ENCODE data around the gene SELENOH.

DNA sequence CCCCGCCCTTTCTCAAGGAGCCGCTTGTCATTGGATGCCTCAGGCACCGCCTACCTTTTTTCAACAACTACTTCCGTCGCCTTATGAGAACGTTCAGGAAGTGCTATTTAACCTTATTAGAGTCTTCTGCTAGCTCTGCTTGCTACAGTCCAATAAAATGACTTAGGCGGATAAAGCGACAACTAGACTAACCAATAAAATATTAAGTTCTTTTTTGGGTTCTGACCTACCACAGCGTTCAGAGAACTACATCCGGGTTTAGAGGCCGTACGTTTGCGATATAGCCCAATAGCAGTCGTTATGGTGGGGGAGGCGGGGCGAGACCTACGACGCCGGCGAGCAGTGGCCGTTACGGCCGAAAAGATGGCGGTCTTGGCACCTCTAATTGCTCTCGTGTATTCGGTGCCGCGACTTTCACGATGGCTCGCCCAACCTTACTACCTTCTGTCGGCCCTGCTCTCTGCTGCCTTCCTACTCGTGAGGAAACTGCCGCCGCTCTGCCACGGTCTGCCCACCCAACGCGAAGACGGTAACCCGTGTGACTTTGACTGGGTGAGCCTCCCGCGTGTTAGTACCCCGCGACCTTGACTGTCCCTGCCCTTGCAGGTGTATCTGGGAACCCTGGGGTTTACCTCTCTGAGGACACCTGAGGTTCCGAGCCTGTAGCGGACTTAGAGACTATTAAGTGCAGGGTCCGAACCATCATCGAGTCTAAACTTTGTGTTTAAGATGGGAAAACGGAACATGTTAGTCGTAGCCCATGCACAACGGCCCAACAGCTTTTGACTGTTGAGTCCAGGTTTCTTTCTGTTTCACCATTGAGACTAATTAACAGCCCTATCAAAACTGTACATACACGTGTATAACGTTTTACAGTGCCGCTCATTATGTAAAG lies 28.8 kb upstream of the SELENOH start, which contains the start of gene TMX2:
- TF ChIP-seq, protein P1, sequence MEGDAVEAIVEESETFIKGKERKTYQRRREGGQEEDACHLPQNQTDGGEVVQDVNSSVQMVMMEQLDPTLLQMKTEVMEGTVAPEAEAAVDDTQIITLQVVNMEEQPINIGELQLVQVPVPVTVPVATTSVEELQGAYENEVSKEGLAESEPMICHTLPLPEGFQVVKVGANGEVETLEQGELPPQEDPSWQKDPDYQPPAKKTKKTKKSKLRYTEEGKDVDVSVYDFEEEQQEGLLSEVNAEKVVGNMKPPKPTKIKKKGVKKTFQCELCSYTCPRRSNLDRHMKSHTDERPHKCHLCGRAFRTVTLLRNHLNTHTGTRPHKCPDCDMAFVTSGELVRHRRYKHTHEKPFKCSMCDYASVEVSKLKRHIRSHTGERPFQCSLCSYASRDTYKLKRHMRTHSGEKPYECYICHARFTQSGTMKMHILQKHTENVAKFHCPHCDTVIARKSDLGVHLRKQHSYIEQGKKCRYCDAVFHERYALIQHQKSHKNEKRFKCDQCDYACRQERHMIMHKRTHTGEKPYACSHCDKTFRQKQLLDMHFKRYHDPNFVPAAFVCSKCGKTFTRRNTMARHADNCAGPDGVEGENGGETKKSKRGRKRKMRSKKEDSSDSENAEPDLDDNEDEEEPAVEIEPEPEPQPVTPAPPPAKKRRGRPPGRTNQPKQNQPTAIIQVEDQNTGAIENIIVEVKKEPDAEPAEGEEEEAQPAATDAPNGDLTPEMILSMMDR (conservative IDR thresholded peaks at IDR 0.05 in 1 of 2, IDR thresholded peaks at IDR 0.05 in 1 of 2; ENCODE audit: extremely low read depth in 1 of 2, insufficient read depth in 1 of 2, low read depth in 1 of 2, low read length in 2 of 2), result no peak
- no peak for TF ChIP-seq EZH2 (IDR thresholded peaks at IDR 0.05; ENCODE audit: borderline replicate concordance, low read length)
